K562 (cell line): ENCODE measurements around the gene LIMCH1. TPM values are rescaled to one million over a fixed set of nuclear protein-coding genes. Genes with fewer than 3 reads are reported as not detected.

ENCODE experiments used
- ATAC-seq: fragments of 200-7000 bp; cut with Tn5 transposase; 3 replicates; pipeline ENCODE4 v1.9.1; 2020; ENCODE audit warnings: moderate library complexity
- BruUV-seq: library from RNA; stranded (reverse); fragments of 400-500 nt; replicated peaks from 2 replicates; lab custom pipeline; 2021; lab: Mats Ljungman, UMichigan
- CTCF ChIA-PET: fragments of 300-600 bp; formaldehyde crosslinking; extraction: SDS; loops from one replicate; lab custom pipeline; 2021; ENCODE audit warnings: low intra/inter-chr PET ratio; lab: Yijun Ruan, JAX
- POLR2A ChIA-PET: fragments of 300-600, 350-650 bp; sonication (Branson Sonifier 250); formaldehyde crosslinking; extraction: SDS; loops from one replicate; lab custom pipeline; 2021; ENCODE audit warnings: antibody characterized with exemption, inconsistent platforms; lab: Yijun Ruan, JAX
- DNase-seq, 4 experiments: peaks; one replicate each; pipeline versions ENCODE4 v3.0.0 to v3.0.0-alpha.2; 2011 to 2018; ENCODE audit warnings: low spot score in 3 of 4, mixed read lengths in 3 of 4; ENCODE audit errors: extremely low read depth in 1 of 4
- FAIRE-seq: peaks from 2 replicates; lab custom pipeline; 2011; peaks lifted over from hg19 to GRCh38; lab: Jason Lieb, UNC
- H2AFZ ChIP-seq: 2 replicates; pipeline ENCODE4 v1.6.0; 2011; ENCODE audit warnings: low read depth, low read length, control low read depth, inconsistent platforms
- H3K27ac ChIP-seq: fragments of 200-600 bp; 3 replicates; pipeline ENCODE4 v1.8.0; 2011; ENCODE audit warnings: low read depth, mild to moderate bottlenecking, control low read depth, inconsistent platforms, low read length, moderate library complexity, mixed read lengths; ENCODE audit errors: extremely low read depth
- H3K27me3 ChIP-seq, 2 experiments: fragments of 300-600 bp in 1 of 2; 2 replicates in 1 of 2; 3 replicates in 1 of 2; pipeline versions ENCODE4 v1.6.0 to v1.8.0; 2011; ENCODE audit warnings: inconsistent platforms in 2 of 2, low read length in 2 of 2, mild to moderate bottlenecking in 1 of 2, mixed read lengths in 1 of 2, moderate library complexity in 1 of 2; ENCODE audit not compliant: control insufficient read depth in 2 of 2, insufficient read depth in 2 of 2
- H3K36me3 ChIP-seq: fragments of 300-600 bp; 3 replicates; pipeline ENCODE4 v1.8.0; 2011; ENCODE audit warnings: mild to moderate bottlenecking, low read length, inconsistent platforms; ENCODE audit not compliant: control insufficient read depth, insufficient read depth
- H3K4me1 ChIP-seq, 2 experiments: fragments of 200-600 bp in 1 of 2; replicated peaks in 1 of 2; 2 replicates in 1 of 2; 3 replicates in 1 of 2; pipeline versions ENCODE4 v1.5.1 to v1.8.0; 2011; ENCODE audit warnings: inconsistent platforms in 2 of 2, low read length in 2 of 2, mild to moderate bottlenecking in 1 of 2, mixed read lengths in 1 of 2, moderate library complexity in 1 of 2; ENCODE audit not compliant: control insufficient read depth in 2 of 2, insufficient read depth in 2 of 2
- H3K4me2 ChIP-seq: 2 replicates; pipeline ENCODE4 v1.6.1; 2011; ENCODE audit warnings: low read length, control low read depth, inconsistent platforms, mixed read lengths; ENCODE audit not compliant: insufficient read depth
- H3K4me3 ChIP-seq: fragments of 200-600 bp; sonication (generic), shearing (Covaris generic); 2 replicates; pipeline ENCODE4 v1.5.1; 2016; ENCODE audit warnings: control low read depth, inconsistent platforms
- H3K79me2 ChIP-seq: fragments of 200-600 bp; 3 replicates; pipeline ENCODE4 v1.8.0; 2011; ENCODE audit warnings: low read length, inconsistent platforms; ENCODE audit not compliant: control insufficient read depth, insufficient read depth
- H3K9ac ChIP-seq, 2 experiments: 2 replicates each; pipeline versions ENCODE4 v1.6.0 to v1.6.1; 2011; ENCODE audit warnings: low read depth in 2 of 2, low read length in 2 of 2, control low read depth in 1 of 2, inconsistent platforms in 1 of 2, mild to moderate bottlenecking in 1 of 2, mixed read lengths in 1 of 2; ENCODE audit not compliant: insufficient read depth in 1 of 2
- H3K9me1 ChIP-seq: one replicate; pipeline ENCODE4 v1.6.0; 2011; ENCODE audit warnings: inconsistent platforms, mild to moderate bottlenecking, low read length, moderate library complexity; ENCODE audit not compliant: control insufficient read depth, insufficient read depth
- H3K9me3 ChIP-seq: replicated peaks from 2 replicates; pipeline ENCODE4 v1.5.1; 2011; ENCODE audit warnings: low read depth, low read length, inconsistent platforms; ENCODE audit not compliant: control insufficient read depth, insufficient read depth
- H4K20me1 ChIP-seq: replicated peaks from 2 replicates; pipeline ENCODE4 v1.6.1; 2011; ENCODE audit warnings: low read length, inconsistent platforms, mixed read lengths; ENCODE audit not compliant: control insufficient read depth, insufficient read depth
- CCAR2 ChIP-seq: fragments of 200-400 bp; formaldehyde crosslinking; IDR thresholded peaks from 2 replicates; pipeline ENCODE4 v1.6.1; 2017; ENCODE audit warnings: mild to moderate bottlenecking, low read depth, low read length
- CCNT2 ChIP-seq: IDR thresholded peaks from 2 replicates; pipeline ENCODE4 v1.6.1; 2011; ENCODE audit warnings: borderline replicate concordance, low read depth, mild to moderate bottlenecking, moderate library complexity, mixed read lengths, low read length; ENCODE audit not compliant: insufficient read length; ENCODE audit errors: extremely low read depth
- FOXJ2 ChIP-seq: fragments of 200-800 bp; sonication (Bioruptor generic); IDR thresholded peaks from 2 replicates; pipeline ENCODE4 v1.6.1; 2016; ENCODE audit warnings: missing genetic modification characterization, missing compliant biosample characterization
- FOXK2 ChIP-seq, 2 experiments: fragments of 450-650 bp; IDR thresholded peaks in 1 of 2; conservative IDR thresholded peaks in 1 of 2; 2 replicates each; pipeline ENCODE4 v1.6.1; 2016; ENCODE audit warnings: low read depth in 2 of 2, mild to moderate bottlenecking in 1 of 2
- ILK ChIP-seq: fragments of 450-650 bp; IDR thresholded peaks from 2 replicates; pipeline ENCODE4 v1.6.1; 2016; ENCODE audit warnings: missing genetic modification characterization, low read depth, mild to moderate bottlenecking, missing compliant biosample characterization, moderate library complexity, borderline replicate concordance
- KLF10 ChIP-seq: fragments of 250-450 bp; sonication (Bioruptor Pico); IDR thresholded peaks from 2 replicates; pipeline ENCODE4 v1.6.1; 2021; ENCODE audit warnings: matching md5 sums
- MCM2 ChIP-seq: fragments of 450-650 bp; IDR thresholded peaks from 2 replicates; pipeline ENCODE4 v1.6.1; 2017; ENCODE audit warnings: low read depth, mild to moderate bottlenecking
- POLR2H ChIP-seq: IDR thresholded peaks from 2 replicates; pipeline ENCODE4 v1.6.1; 2016; ENCODE audit warnings: missing genetic modification characterization, low read depth, mild to moderate bottlenecking, control low read depth, missing compliant biosample characterization, moderate library complexity
- TCF7L2 ChIP-seq: fragments of 150-350 bp; IDR thresholded peaks from 2 replicates; pipeline ENCODE4 v1.6.1; 2016; ENCODE audit warnings: low read depth, mild to moderate bottlenecking, low read length, moderate library complexity
- ZC3H4 ChIP-seq: sonication (generic); formaldehyde crosslinking; IDR thresholded peaks from 2 replicates; pipeline ENCODE4 v1.9.0; 2021; ENCODE audit warnings: missing genetic modification reagents, borderline replicate concordance
- ZFP36 ChIP-seq: fragments of 150-350 bp; IDR thresholded peaks from 2 replicates; pipeline ENCODE4 v1.6.1; 2018; ENCODE audit warnings: low read length, low read depth; ENCODE audit not compliant: partially characterized antibody
- WGBS: fragments of 100-300 bp; shearing (Covaris generic); methylation state at CpG from one replicate; pipeline ENCODE4 v1.1.6; 2016; ENCODE audit warnings: low coverage, mixed read lengths; ENCODE audit not compliant: insufficient coverage; ENCODE audit errors: missing lambda C conversion rate; 5-methylcytosine and 5-hydroxymethylcytosine counted together
- in situ Hi-C: fragments of 300-500 bp; cut with MboI; formaldehyde crosslinking; loops from 4 replicates; pipeline ENCODE4 v1.15.0; 2018; ENCODE audit warnings: inconsistent platforms, mixed read lengths
- intact Hi-C: fragments of 100-400 bp; cut with micrococcal nuclease; formaldehyde crosslinking; loops from 2 replicates; pipeline ENCODE4 v1.14.2; 2022
- polyA plus RNA-seq, 8 experiments: library from polyadenylated mRNA; depleted of rRNA in 4 of 8; stranded (reverse) in 5 of 8; unstranded in 3 of 8; fragments of >200 nt; fragmentation: Nextera tagmentation in 2 of 8; fragmentation: Illumina TruSeq in 1 of 8; extraction: Ambion mirVana in 2 of 8; extraction: Trizol in 1 of 8; gene quantifications; 2 replicates each; pipeline versions ENCODE4 v1.2.1 to v1.2.3, GENCODE V29; 2011 to 2014; ENCODE audit warnings: inconsistent platforms in 1 of 8, missing spikeins in 1 of 8
- total RNA-seq, 7 experiments: library from RNA; depleted of rRNA in 6 of 7; stranded (reverse); fragments of >200 nt in 6 of 7; fragmentation: Illumina TruSeq in 2 of 7; extraction: Trizol in 2 of 7; gene quantifications; 2 replicates each; pipeline versions ENCODE4 v1.2.1 to v1.2.3, GENCODE V29; 2011 to 2021; ENCODE audit warnings: low replicate concordance in 1 of 7
- TF ChIP-seq, protein P1 (sequence below): fragments of 250-450 bp; sonication (Bioruptor Pico); IDR thresholded peaks from 2 replicates; pipeline ENCODE4 v1.4.0; 2020; ENCODE audit warnings: borderline replicate concordance
- TF ChIP-seq, protein P2 (sequence below): fragments of 250-450 bp; sonication (Bioruptor Pico); IDR thresholded peaks from 2 replicates; pipeline ENCODE4 v1.4.0; 2020
- TF ChIP-seq, protein P3 (sequence below): sonication (generic); formaldehyde crosslinking; IDR thresholded peaks from 2 replicates; pipeline ENCODE4 v1.8.0; 2022; ENCODE audit warnings: missing genetic modification reagents, mild to moderate bottlenecking, borderline replicate concordance

LIMCH1 gene
- total and polyA plus RNA-seq, 9 of the 15 experiments (the other 6 are each of a cell fraction or from before 2014, with no cell fraction given): 0.35 TPM; not detected in 8

DNA sequence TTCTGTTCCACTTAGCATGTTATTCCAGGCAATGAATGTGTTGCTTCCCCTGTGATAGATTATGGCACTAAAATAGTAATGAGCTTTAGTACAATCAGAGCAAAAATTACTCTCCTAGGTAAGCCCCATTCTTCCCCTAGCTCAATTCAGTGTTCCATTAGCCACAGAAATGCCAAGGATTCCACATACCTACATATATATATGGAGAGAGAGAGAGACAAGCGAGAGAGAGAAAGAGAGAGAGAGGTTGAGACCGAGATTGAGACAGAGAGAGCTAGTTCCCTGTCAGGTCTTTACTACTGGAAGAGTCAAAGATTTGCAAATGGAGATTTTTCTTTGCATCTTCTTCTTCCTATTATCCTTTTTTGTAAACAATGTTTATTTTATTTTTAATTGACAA, 8.7 kb downstream of the LIMCH1 start (continued):
- TF ChIP-seq CCAR2 (no peak), ZC3H4 (no peak), FOXJ2 (tag) (no peak), CCNT2 (no peak), FOXK2 (conservative IDR thresholded peaks at IDR 0.05 in 1 of 2, IDR thresholded peaks at IDR 0.05 in 1 of 2; ENCODE audit: low read depth in 2 of 2) (no peak), ILK (tag) (no peak)
- TF ChIP-seq, protein P1, sequence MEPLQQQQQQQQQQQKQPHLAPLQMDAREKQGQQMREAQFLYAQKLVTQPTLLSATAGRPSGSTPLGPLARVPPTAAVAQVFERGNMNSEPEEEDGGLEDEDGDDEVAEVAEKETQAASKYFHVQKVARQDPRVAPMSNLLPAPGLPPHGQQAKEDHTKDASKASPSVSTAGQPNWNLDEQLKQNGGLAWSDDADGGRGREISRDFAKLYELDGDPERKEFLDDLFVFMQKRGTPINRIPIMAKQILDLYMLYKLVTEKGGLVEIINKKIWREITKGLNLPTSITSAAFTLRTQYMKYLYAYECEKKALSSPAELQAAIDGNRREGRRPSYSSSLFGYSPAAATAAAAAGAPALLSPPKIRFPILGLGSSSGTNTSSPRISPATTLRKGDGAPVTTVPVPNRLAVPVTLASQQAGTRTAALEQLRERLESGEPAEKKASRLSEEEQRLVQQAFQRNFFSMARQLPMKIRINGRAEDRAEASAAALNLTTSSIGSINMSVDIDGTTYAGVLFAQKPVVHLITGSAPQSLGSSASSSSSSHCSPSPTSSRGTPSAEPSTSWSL (CRISPR knock-in tag): no peak

DNA sequence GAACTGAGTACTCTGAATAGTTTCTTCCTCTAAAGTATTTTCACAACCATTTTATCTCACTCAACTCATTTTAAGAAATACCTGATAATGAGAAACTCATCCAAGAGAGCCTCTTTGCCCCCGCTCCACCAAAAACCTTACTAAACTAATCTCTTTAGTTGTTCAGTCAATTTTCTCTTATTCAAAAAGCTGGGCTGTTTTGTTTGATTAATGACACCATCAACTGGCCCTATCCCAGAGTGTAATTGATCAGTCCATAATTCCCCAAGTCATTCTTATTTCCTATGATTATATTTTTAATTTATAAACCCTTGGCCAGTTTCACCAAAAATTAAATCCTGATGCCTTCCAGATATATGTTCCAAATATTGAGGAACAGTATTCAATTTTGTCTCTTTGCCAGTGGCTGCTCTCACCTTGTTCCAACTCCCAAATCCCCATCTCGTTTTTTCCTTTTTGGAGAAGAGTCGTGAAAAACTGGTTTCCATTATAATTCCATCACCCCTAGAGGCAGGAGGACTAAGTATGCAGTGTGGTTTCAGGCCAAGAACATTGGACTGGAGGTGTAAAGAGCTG, 10.4 kb downstream of the LIMCH1 start:
- WGBS: 2% methylated on average over 3 of the region's 3 CpGs
- no peak overlapping the region for H3K4me2 ChIP-seq
- no peaks in the 10 kb centered on the region for H3K9me3 ChIP-seq
- FAIRE-seq: no peak
- no peak overlapping the region for H3K4me3 ChIP-seq
- in situ Hi-C loops (no loop called here), intact Hi-C loops (no loop called here)
- H3K79me2 ChIP-seq: no peaks in the 10 kb centered on the region
- BruUV-seq: no TSS peak
- no peak for DNase-seq
- H2AFZ ChIP-seq: no peak overlapping the region
- H3K36me3 ChIP-seq: no peaks in the 10 kb centered on the region
- H3K9ac ChIP-seq: no peak overlapping the region
- no peaks in the 10 kb centered on the region for H3K27me3 ChIP-seq
- H4K20me1 ChIP-seq: no peaks in the 10 kb centered on the region
- ChIA-PET POLR2A (no interaction called here), CTCF (interaction anchor here (1.1 kb wide), 1 partner anchor 268 kb away, joined by 3 read pairs; no protein-coding TSS in a partner anchor)
- no peak overlapping the region for H3K27ac ChIP-seq
- ATAC-seq: no peak
- H3K9me1 ChIP-seq: no peaks in the 10 kb centered on the region
- no peaks in the 10 kb centered on the region for H3K4me1 ChIP-seq
- no peak for TF ChIP-seq ZFP36
- TF ChIP-seq, protein P2, sequence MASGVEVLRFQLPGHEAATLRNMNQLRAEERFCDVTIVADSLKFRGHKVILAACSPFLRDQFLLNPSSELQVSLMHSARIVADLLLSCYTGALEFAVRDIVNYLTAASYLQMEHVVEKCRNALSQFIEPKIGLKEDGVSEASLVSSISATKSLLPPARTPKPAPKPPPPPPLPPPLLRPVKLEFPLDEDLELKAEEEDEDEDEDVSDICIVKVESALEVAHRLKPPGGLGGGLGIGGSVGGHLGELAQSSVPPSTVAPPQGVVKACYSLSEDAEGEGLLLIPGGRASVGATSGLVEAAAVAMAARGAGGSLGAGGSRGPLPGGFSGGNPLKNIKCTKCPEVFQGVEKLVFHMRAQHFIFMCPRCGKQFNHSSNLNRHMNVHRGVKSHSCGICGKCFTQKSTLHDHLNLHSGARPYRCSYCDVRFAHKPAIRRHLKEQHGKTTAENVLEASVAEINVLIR (CRISPR knock-in tag): no peak
- no peak for TF ChIP-seq KLF10 (CRISPR knock-in tag)
- TF ChIP-seq MCM2: no peak
- TF ChIP-seq, protein P3, sequence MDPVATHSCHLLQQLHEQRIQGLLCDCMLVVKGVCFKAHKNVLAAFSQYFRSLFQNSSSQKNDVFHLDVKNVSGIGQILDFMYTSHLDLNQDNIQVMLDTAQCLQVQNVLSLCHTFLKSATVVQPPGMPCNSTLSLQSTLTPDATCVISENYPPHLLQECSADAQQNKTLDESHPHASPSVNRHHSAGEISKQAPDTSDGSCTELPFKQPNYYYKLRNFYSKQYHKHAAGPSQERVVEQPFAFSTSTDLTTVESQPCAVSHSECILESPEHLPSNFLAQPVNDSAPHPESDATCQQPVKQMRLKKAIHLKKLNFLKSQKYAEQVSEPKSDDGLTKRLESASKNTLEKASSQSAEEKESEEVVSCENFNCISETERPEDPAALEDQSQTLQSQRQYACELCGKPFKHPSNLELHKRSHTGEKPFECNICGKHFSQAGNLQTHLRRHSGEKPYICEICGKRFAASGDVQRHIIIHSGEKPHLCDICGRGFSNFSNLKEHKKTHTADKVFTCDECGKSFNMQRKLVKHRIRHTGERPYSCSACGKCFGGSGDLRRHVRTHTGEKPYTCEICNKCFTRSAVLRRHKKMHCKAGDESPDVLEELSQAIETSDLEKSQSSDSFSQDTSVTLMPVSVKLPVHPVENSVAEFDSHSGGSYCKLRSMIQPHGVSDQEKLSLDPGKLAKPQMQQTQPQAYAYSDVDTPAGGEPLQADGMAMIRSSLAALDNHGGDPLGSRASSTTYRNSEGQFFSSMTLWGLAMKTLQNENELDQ (CRISPR knock-in tag): no peak
- TF ChIP-seq TCF7L2: no peak
- TF ChIP-seq POLR2H (tag): no peak
